Spleen (tissue), 11 donors: ENCODE results near the gene TMEM130. TPM values are rescaled to one million over a fixed set of nuclear protein-coding genes. Genes with fewer than 3 reads are reported as not detected.

ENCODE experiments used
- DNase-seq: peaks from one replicate; pipeline ENCODE4 v3.0.0-alpha.2; 2020
- H3K27ac ChIP-seq, 8 donors: fragments of 200-600 bp; sonication (generic) in 7 of 8; 1 replicate in 4 of 8; 2 replicates in 4 of 8; pipeline versions ENCODE4 v1.5.0 to v1.8.0; 2016 to 2021; ENCODE audit warnings: inconsistent platforms in 4 of 8, mild to moderate bottlenecking in 4 of 8, moderate library complexity in 1 of 8
- H3K27me3 ChIP-seq, 7 donors: fragments of 200-600 bp; sonication (generic) in 6 of 7; replicated peaks in 1 of 7; 1 replicate in 4 of 7; 2 replicates in 3 of 7; pipeline versions ENCODE4 v1.5.0 to v1.8.0; 2016 to 2021; ENCODE audit warnings: inconsistent platforms in 3 of 7, mild to moderate bottlenecking in 1 of 7
- H3K36me3 ChIP-seq, 6 donors: fragments of 200-600 bp; sonication (generic) in 5 of 6; 1 replicate in 4 of 6; 2 replicates in 2 of 6; pipeline versions ENCODE4 v1.5.0 to v1.8.0; 2016 to 2021; ENCODE audit warnings: inconsistent platforms in 2 of 6
- H3K4me1 ChIP-seq, 6 donors: fragments of 200-600 bp; sonication (generic) in 5 of 6; 1 replicate in 3 of 6; 2 replicates in 3 of 6; pipeline versions ENCODE4 v1.5.0 to v1.8.0; 2016 to 2021; ENCODE audit warnings: inconsistent platforms in 3 of 6
- H3K4me3 ChIP-seq, 8 donors: fragments of 200-600 bp; sonication (generic) in 7 of 8; 1 replicate in 4 of 8; 2 replicates in 4 of 8; pipeline versions ENCODE4 v1.5.0 to v1.8.0; 2016 to 2021; ENCODE audit warnings: inconsistent platforms in 4 of 8, mild to moderate bottlenecking in 4 of 8, moderate library complexity in 2 of 8
- H3K9me3 ChIP-seq, 8 donors: fragments of 200-600 bp; sonication (generic) in 7 of 8; 1 replicate in 4 of 8; 2 replicates in 4 of 8; pipeline versions ENCODE4 v1.5.0 to v1.8.0; 2016 to 2021; ENCODE audit warnings: inconsistent platforms in 4 of 8
- POLR2A ChIP-seq, 3 donors: fragments of 450-650 bp; IDR thresholded peaks; one replicate each; pipeline ENCODE4 v1.5.1; 2017; ENCODE audit warnings: antibody characterized with exemption in 3 of 3, mild to moderate bottlenecking in 1 of 3
- POLR2AphosphoS5 ChIP-seq, 3 donors: sonication (generic); formaldehyde crosslinking; IDR thresholded peaks; one replicate each; pipeline ENCODE4 v1.5.1; 2017; ENCODE audit warnings: antibody characterized with exemption in 3 of 3
- WGBS, 5 donors: extraction: QIAGEN DNeasy Blood & Tissue Kit in 3 of 5; methylation state at CpG; one replicate each; pipeline versions ENCODE4 v1.1.5 to v1.1.7; 2013 to 2018; 5-methylcytosine and 5-hydroxymethylcytosine counted together
- intact Hi-C: fragments of 100-400 bp; cut with DNase I; formaldehyde crosslinking; loops from one replicate; pipeline ENCODE4 v1.15.0; 2023; ENCODE audit warnings: low total_unique reads
- polyA plus RNA-seq, 3 donors: library from polyadenylated mRNA; stranded (reverse); fragments of 200-250 nt; gene quantifications; one replicate each; pipeline ENCODE4 v1.2.1, GENCODE V29; 2013
- total RNA-seq, 7 donors: library from RNA; depleted of rRNA in 3 of 7; stranded (reverse); fragments of >200 nt in 3 of 7; fragmentation: NEBNext Ultra II Directional in 4 of 7; extraction: Animal tissue kit (Norgen Biotek cat#: 25700) in 4 of 7; gene quantifications; one replicate each; pipeline versions ENCODE4 v1.1.0 to v1.2.1, GENCODE V29; 2016 to 2021
- TF ChIP-seq, protein P1 (sequence below), 11 experiments: fragments of 200-600 bp in 7 of 11; fragments of 450-650 bp in 4 of 11; sonication (generic) in 4 of 11; IDR thresholded peaks in 8 of 11; conservative IDR thresholded peaks in 3 of 11; 1 replicate in 7 of 11; 2 replicates in 4 of 11; pipeline versions ENCODE4 v1.4.0 to v1.8.0; 2016 to 2021; ENCODE audit warnings: antibody characterized with exemption in 11 of 11, inconsistent platforms in 4 of 11, mild to moderate bottlenecking in 1 of 11
- donor health status: healthy with polysubstance abuse.
- donor health status: DM: no; HTN: no; CAD: no; lungs with moderate emphysema.
- donor health status: DM: no; HTN: no; CAD: no.
- donor health status: Bipolar disorder and iron deficiency.
- donor health status: healthy.
- donor health status: DM: no; HTN: no; CAD: no.
- donor health status: DM: yes; HTN: yes; CAD: no.

TMEM130 gene
- total and polyA plus RNA-seq, 10 donors = 0.11 to 0.55 (median 0.37) TPM; not detected in 3

DNA sequence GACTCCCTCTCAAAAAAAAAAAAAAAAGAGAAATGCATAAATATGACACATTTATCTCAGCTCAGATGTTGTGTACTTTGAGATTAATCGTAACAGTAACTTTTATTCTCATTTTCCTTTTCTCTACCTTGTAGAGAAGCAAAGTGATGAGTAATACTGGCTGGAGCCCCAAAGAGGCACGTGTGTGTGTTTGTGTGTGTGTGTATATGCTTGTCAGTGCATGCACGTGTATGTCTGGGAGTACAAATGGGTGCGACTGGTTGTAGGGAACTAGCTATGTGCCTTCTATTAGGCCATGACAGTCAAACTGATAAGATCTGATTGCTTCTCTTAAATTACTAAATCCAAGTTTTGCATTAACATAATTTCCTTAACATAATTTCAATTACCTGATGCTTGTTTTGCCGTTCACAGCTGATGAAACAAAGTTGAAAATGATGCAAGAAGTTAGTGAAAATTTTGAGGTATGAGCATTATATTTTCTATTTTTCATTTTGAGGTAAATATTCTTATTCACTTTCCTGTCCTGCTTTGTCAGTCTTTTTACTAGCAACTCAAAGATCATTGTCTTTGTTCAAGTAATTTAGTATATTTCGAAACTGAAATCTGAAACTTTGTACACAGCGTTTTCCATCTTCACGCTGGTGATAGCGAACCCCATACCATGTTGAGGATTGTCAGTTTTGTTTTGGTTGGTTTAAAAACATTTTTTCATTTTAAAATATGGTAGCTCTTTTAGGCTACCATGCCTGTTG is 11.9 kb upstream of the TMEM130 start:
- intact Hi-C loops = no loop called here
- Histone ChIP-seq H3K4me1 (peaks cover 13 to 67% (median 23%) of the 10 kb centered on the region in 6 donors), H3K4me3 (no peak overlapping the region), H3K36me3 (peaks cover 0 to 58% (median 44%) of the 10 kb centered on the region in 6 donors), H3K9me3 (no peaks in the 10 kb centered on the region), H3K27ac (no peak overlapping the region), H3K27me3 (no peaks in the 10 kb centered on the region)
- 85 to 91% (median 86%) methylated on average over 9 of the region's 9 CpGs for WGBS, 5 donors
- DNase-seq = no peak
- no peak for TF ChIP-seq POLR2AphosphoS5 (IDR thresholded peaks at IDR 0.05)
- no peak for TF ChIP-seq POLR2A (IDR thresholded peaks at IDR 0.05)
- TF ChIP-seq, protein P1, sequence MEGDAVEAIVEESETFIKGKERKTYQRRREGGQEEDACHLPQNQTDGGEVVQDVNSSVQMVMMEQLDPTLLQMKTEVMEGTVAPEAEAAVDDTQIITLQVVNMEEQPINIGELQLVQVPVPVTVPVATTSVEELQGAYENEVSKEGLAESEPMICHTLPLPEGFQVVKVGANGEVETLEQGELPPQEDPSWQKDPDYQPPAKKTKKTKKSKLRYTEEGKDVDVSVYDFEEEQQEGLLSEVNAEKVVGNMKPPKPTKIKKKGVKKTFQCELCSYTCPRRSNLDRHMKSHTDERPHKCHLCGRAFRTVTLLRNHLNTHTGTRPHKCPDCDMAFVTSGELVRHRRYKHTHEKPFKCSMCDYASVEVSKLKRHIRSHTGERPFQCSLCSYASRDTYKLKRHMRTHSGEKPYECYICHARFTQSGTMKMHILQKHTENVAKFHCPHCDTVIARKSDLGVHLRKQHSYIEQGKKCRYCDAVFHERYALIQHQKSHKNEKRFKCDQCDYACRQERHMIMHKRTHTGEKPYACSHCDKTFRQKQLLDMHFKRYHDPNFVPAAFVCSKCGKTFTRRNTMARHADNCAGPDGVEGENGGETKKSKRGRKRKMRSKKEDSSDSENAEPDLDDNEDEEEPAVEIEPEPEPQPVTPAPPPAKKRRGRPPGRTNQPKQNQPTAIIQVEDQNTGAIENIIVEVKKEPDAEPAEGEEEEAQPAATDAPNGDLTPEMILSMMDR (IDR thresholded peaks at IDR 0.05 in 8 of 11, conservative IDR thresholded peaks at IDR 0.05 in 3 of 11) = no peak

DNA sequence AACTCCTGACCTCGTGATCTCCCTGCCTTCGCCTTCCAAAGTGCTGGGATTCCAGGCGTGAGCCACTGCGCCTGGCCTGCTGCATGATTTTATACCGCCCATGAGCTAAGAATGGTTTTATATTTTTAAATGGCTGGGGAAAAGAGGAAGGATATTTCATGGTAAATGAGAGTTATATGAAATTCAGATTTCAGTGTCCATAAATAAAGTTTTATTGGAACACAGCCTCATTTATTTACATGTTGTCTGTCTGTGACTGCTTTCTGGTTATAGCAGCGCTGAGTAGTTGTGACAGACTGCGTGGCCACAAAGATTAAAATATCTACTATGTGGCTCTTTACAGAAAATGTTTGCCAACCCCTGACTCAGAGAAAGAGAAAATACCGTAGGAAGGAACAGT is 10.7 kb upstream of the TMEM130 start:
- H3K4me3 ChIP-seq = peak overlapping the region in 3 of 8 donors; percentile 88 to 99 (median 95)

GRCh38 chr7:98879979-98880315 is 10.1 kb upstream of the TMEM130 start:
- DNase-seq = no peak
- peaks cover 13 to 64% (median 23%) of the 10 kb centered on the region in 6 donors for H3K4me1 ChIP-seq
- no peaks in the 10 kb centered on the region for H3K27me3 ChIP-seq
- H3K36me3 ChIP-seq = peaks cover 0 to 42% (median 36%) of the 10 kb centered on the region in 6 donors
- H3K9me3 ChIP-seq = no peaks in the 10 kb centered on the region
- 23 to 32% (median 26%) methylated on average over 9 of the region's 9 CpGs for WGBS, 5 donors
- intact Hi-C loops = no loop called here
- peak overlapping the region; percentile 43 to 99 (median 97) for H3K27ac ChIP-seq
- H3K4me3 ChIP-seq = peak overlapping the region in 7 of 8 donors; percentile 73 to 100 (median 95)
- TF ChIP-seq, protein P1 (IDR thresholded peaks at IDR 0.05 in 8 of 11, conservative IDR thresholded peaks at IDR 0.05 in 3 of 11) = no peak
- TF ChIP-seq POLR2A (IDR thresholded peaks at IDR 0.05) (no peak), POLR2AphosphoS5 (IDR thresholded peaks at IDR 0.05) (no peak)

More for the DNA sequence above, 10.7 kb upstream of the TMEM130 start:
- Histone ChIP-seq H3K36me3 (peaks cover 0 to 47% (median 39%) of the 10 kb centered on the region in 6 donors), H3K9me3 (no peaks in the 10 kb centered on the region), H3K27me3 (no peaks in the 10 kb centered on the region), H3K4me1 (peaks cover 13 to 67% (median 23%) of the 10 kb centered on the region in 6 donors), H3K27ac (peak overlapping the region in 4 of 8 donors; percentile 97 to 99 (median 98))
- no peak for DNase-seq
- TF ChIP-seq, protein P1 (IDR thresholded peaks at IDR 0.05 in 8 of 11, conservative IDR thresholded peaks at IDR 0.05 in 3 of 11) = no peak
- TF ChIP-seq POLR2A (IDR thresholded peaks at IDR 0.05) = no peak
- no peak for TF ChIP-seq POLR2AphosphoS5 (IDR thresholded peaks at IDR 0.05)
- intact Hi-C loops = no loop called here
- WGBS, 5 donors = 86 to 97% (median 93%) methylated on average over 8 of the region's 8 CpGs

GRCh38 chr7:98879198-98879978 is 9.6 kb upstream of the TMEM130 start:
- H3K4me1 ChIP-seq = peaks cover 13 to 59% (median 23%) of the 10 kb centered on the region in 6 donors
- peak; percentile 85 for DNase-seq
- intact Hi-C loops = no loop called here
- 0 to 1% (median 1%) methylated on average over 19 to 29 of the region's 29 CpGs for WGBS, 5 donors
- TF ChIP-seq POLR2AphosphoS5 (IDR thresholded peaks at IDR 0.05) (peak in 1 of 3 donors; percentile 8), POLR2A (IDR thresholded peaks at IDR 0.05) (no peak)
- TF ChIP-seq, protein P1 (IDR thresholded peaks at IDR 0.05 in 8 of 11, conservative IDR thresholded peaks at IDR 0.05 in 3 of 11) = peak in 7 of 11 experiments; percentile 4 to 69 (median 48)
- no peaks in the 10 kb centered on the region for H3K9me3 ChIP-seq
- peak overlapping the region; percentile 88 to 99 (median 97) for H3K27ac ChIP-seq
- peaks cover 0 to 36% (median 31%) of the 10 kb centered on the region in 6 donors for H3K36me3 ChIP-seq
- H3K4me3 ChIP-seq = peak overlapping the region; percentile 73 to 100 (median 92)
- H3K27me3 ChIP-seq = no peaks in the 10 kb centered on the region
